Right lobe of liver (tissue), 4 donors: ENCODE results near the gene BPIFB1.

Experiments used
- CTCF ChIP-seq, 4 donors: fragments of 200-600 bp in 3 of 4; fragments of 450-650 bp in 1 of 4; IDR thresholded peaks; one replicate each; pipeline versions ENCODE4 v1.5.1 to v1.8.0; 2016 to 2022; ENCODE audit warnings: antibody characterized with exemption in 4 of 4, mild to moderate bottlenecking in 2 of 4
- POLR2A ChIP-seq: fragments of 450-650 bp; IDR thresholded peaks from one replicate; pipeline ENCODE4 v1.6.1; 2017; ENCODE audit warnings: antibody characterized with exemption, mild to moderate bottlenecking
- donor health status: DM: no; HTN: no; CAD: no.
- donor health status: DM: no; HTN: no; CAD: no.
- donor health status: DM: no; HTN: yes; CAD: no.

GRCh38 chr20:33311996-33312395 lies 29.0 kb downstream of the BPIFB1 start:
- TF ChIP-seq CTCF (IDR thresholded peaks at IDR 0.05) = no peak
- no peak for TF ChIP-seq POLR2A
